DND-41 (cell line): ENCODE data around the gene ITM2C.

ENCODE experiments used
- ATAC-seq: fragments of 200-7000 bp; cut with Tn5 transposase; 3 replicates; pipeline ENCODE4 v1.9.1; 2021; ENCODE audit warnings: low read depth; ENCODE audit not compliant: insufficient read depth
- DNase-seq: peaks from one replicate; pipeline ENCODE4 v3.0.0-alpha.2; 2020
- H2AFZ ChIP-seq: 2 replicates; pipeline ENCODE4 v1.6.0; 2012; ENCODE audit warnings: low read depth, low read length
- H3K27ac ChIP-seq: 2 replicates; pipeline ENCODE4 v1.5.1; 2012; ENCODE audit warnings: low read length, inconsistent platforms
- H3K27me3 ChIP-seq: fragments of 200-600 bp; sonication (generic); 2 replicates; pipeline ENCODE4 v1.6.0; 2012; ENCODE audit warnings: low read length, mild to moderate bottlenecking, inconsistent platforms; ENCODE audit not compliant: insufficient read depth, poor library complexity
- H3K36me3 ChIP-seq: 2 replicates; pipeline ENCODE4 v1.5.1; 2012; ENCODE audit warnings: low read length, inconsistent platforms; ENCODE audit not compliant: insufficient read depth
- H3K4me1 ChIP-seq: 2 replicates; pipeline ENCODE4 v1.5.1; 2012; ENCODE audit warnings: mild to moderate bottlenecking, low read length; ENCODE audit not compliant: insufficient read depth
- H3K4me2 ChIP-seq: 2 replicates; pipeline ENCODE4 v1.6.0; 2012; ENCODE audit warnings: mild to moderate bottlenecking, moderate library complexity, low read length, inconsistent platforms; ENCODE audit not compliant: insufficient read depth
- H3K4me3 ChIP-seq, 2 experiments: fragments of 200-600 bp in 1 of 2; shearing (Covaris generic) in 1 of 2; 2 replicates each; pipeline ENCODE4 v1.5.1; 2012 to 2016; ENCODE audit warnings: inconsistent platforms in 2 of 2, low read length in 2 of 2, mild to moderate bottlenecking in 2 of 2, low read depth in 1 of 2, moderate library complexity in 1 of 2
- H3K79me2 ChIP-seq: 2 replicates; pipeline ENCODE4 v1.6.0; 2012; ENCODE audit warnings: low read length, inconsistent platforms; ENCODE audit not compliant: insufficient read depth
- H3K9ac ChIP-seq: 2 replicates; pipeline ENCODE4 v1.6.0; 2012; ENCODE audit warnings: low read depth, mild to moderate bottlenecking, inconsistent platforms, low read length, moderate library complexity
- H3K9me3 ChIP-seq: 2 replicates; pipeline ENCODE4 v1.5.1; 2012; ENCODE audit warnings: low read length, moderate library complexity, mild to moderate bottlenecking, inconsistent platforms; ENCODE audit not compliant: insufficient read depth, severe bottlenecking
- H4K20me1 ChIP-seq: 2 replicates; pipeline ENCODE4 v1.6.0; 2012; ENCODE audit warnings: low read length; ENCODE audit not compliant: insufficient read depth
- CTCF ChIP-seq: IDR thresholded peaks from 2 replicates; pipeline ENCODE4 v1.5.1; 2012; ENCODE audit warnings: borderline replicate concordance, low read length, moderate library complexity, mild to moderate bottlenecking; ENCODE audit not compliant: poor library complexity, severe bottlenecking; ENCODE audit errors: extremely low read depth
- EZH2 ChIP-seq: IDR thresholded peaks from 3 replicates; pipeline ENCODE4 v1.6.1; 2012; ENCODE audit warnings: borderline replicate concordance, low read depth, mild to moderate bottlenecking, moderate library complexity, low read length, inconsistent platforms; ENCODE audit not compliant: severe bottlenecking

Gene ITM2C

GRCh38 chr2:230865766-230866755 lies 1.3 kb downstream of the ITM2C start:
- H3K4me3 ChIP-seq: peak overlapping the region; percentile 68 to 70; a peak in 3 of 4 replicates
- peaks cover 41% of the 10 kb centered on the region for H3K4me1 ChIP-seq
- H3K36me3 ChIP-seq: no peaks in the 10 kb centered on the region; the same call in 1 of the 2 replicates
- H3K9ac ChIP-seq: peak overlapping the region; percentile 91; the same call in 1 of the 2 replicates
- no peak for ATAC-seq
- peaks cover 8% of the 10 kb centered on the region for H3K27me3 ChIP-seq
- no peak for DNase-seq
- peak overlapping the region; percentile 93; the same call in 1 of the 2 replicates for H2AFZ ChIP-seq
- peak overlapping the region; percentile 31; the same call in 1 of the 2 replicates for H3K27ac ChIP-seq
- peaks cover 40% of the 10 kb centered on the region for H4K20me1 ChIP-seq
- H3K79me2 ChIP-seq: peaks cover 28% of the 10 kb centered on the region
- TF ChIP-seq CTCF (no peak), EZH2 (no peak)
- H3K4me2 ChIP-seq: peak overlapping the region; percentile 97
- H3K9me3 ChIP-seq: no peaks in the 10 kb centered on the region

DNA sequence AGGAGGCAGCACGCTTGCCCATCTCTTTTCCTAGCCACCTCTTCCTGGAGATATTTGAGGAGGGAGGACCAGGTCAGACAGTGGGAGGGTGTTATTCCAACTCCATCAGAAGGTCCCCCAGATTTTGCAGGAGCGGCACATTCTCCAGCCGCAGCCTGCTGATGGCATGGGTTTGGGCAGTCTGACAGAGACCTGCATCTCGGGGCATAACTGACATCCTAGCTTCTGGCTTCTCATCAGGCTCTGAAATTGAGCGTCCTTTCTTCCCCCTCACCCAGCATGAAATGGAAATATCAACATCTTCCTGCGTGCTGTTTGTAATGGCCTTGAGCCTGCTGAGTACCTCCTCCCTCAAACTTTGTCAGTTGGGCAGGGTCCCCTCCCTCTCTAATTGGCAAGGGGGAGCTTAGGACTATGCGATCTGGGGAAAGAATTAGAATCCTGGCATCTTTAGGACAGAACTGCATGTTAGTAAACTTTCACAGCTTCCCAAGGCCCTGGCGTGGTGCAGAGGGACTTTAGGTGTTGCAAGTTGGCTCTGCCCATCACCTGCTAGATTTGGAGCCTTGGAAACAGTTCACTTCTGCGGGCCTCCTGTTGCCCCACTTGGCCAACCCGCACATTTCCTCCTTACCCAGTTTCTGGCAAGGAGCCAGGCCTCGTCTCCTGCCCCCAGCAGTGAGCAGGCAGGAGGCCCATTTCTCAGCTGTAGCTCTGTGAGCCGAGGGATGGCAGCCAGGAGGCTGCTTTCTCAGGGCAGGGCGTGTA lies 2.2 kb downstream of the ITM2C start:
- Histone ChIP-seq H3K4me2 (peak overlapping the region; percentile 97), H3K36me3 (no peaks in the 10 kb centered on the region; the same call in 1 of the 2 replicates), H3K9ac (peak overlapping the region; percentile 91; the same call in 1 of the 2 replicates), H3K79me2 (peaks cover 28% of the 10 kb centered on the region), H3K27ac (peak overlapping the region; percentile 68), H3K4me3 (peak overlapping the region in 1 of 2 experiments; percentile 18; a peak in 1 of 4 replicates), H4K20me1 (peaks cover 46% of the 10 kb centered on the region), H3K9me3 (no peaks in the 10 kb centered on the region), H2AFZ (no peak overlapping the region), H3K27me3 (peaks cover under 1% of the 10 kb centered on the region), H3K4me1 (peaks cover 41% of the 10 kb centered on the region)
- peak; percentile 83 for DNase-seq
- TF ChIP-seq CTCF (peak; percentile 3), EZH2 (no peak)
- ATAC-seq: peak; percentile 69

GRCh38 chr2:230868161-230868946 lies 3.6 kb downstream of the ITM2C start:
- H2AFZ ChIP-seq: no peak overlapping the region
- no peaks in the 10 kb centered on the region for H3K9me3 ChIP-seq
- peaks cover 41% of the 10 kb centered on the region for H3K4me1 ChIP-seq
- ATAC-seq (no peak), DNase-seq (no peak)
- H3K4me3 ChIP-seq: no peak overlapping the region
- peaks cover 53% of the 10 kb centered on the region for H4K20me1 ChIP-seq
- no peaks in the 10 kb centered on the region for H3K27me3 ChIP-seq
- no peak overlapping the region for H3K4me2 ChIP-seq
- peaks cover 28% of the 10 kb centered on the region for H3K79me2 ChIP-seq
- H3K36me3 ChIP-seq: no peaks in the 10 kb centered on the region; the same call in 1 of the 2 replicates
- H3K9ac ChIP-seq: peak overlapping the region; percentile 21; the same call in 1 of the 2 replicates
- H3K27ac ChIP-seq: no peak overlapping the region
- TF ChIP-seq CTCF (no peak), EZH2 (no peak)
